ENCODE results near the gene IFIT1B. TPM values are rescaled to one million over a fixed set of nuclear protein-coding genes. Genes with fewer than 3 reads are reported as not detected.
A peak's percentile ranks its signal among the peaks of the same experiment; 100 is the strongest.

IFIT1B gene
- total and polyA plus RNA-seq, 10 of the 15 experiments (the other 5 are each of a cell fraction or from before 2014, with no cell fraction given) = 0.04 TPM; not detected in 9

GRCh38 chr10:89332123-89332633 is 45.7 kb upstream of the IFIT1B start (continued):
- TF ChIP-seq MLLT1 (IDR thresholded peaks at IDR 0.05) (peak; percentile 40; the same call in 1 of the 2 replicates), RELA (IDR thresholded peaks at IDR 0.05; ENCODE audit: borderline replicate concordance, partially characterized antibody) (no peak), IRF4 (IDR thresholded peaks at IDR 0.05; ENCODE audit: low read depth, low read length) (peak; percentile 59), CEBPB (IDR thresholded peaks at IDR 0.05; ENCODE audit: borderline replicate concordance in 1 of 2, low read depth in 2 of 2, low read length in 2 of 2) (no peak), JUNB (IDR thresholded peaks at IDR 0.05) (0 out of 2 replicates have a peak, but pooled peaks have one; percentile 15), NR2F1 (conservative IDR thresholded peaks at IDR 0.05) (peak; percentile 99), BHLHE40 (IDR thresholded peaks at IDR 0.05; ENCODE audit: borderline replicate concordance in 1 of 2, low read depth in 2 of 2, low read length in 1 of 2) (peak; percentile 79 to 89), ATF7 (IDR thresholded peaks at IDR 0.05; ENCODE audit: low read depth) (peak; percentile 69), NFIC (IDR thresholded peaks at IDR 0.05; ENCODE audit: low read depth, low read length) (peak; percentile 65; the same call in 1 of the 2 replicates), TBL1XR1 (IDR thresholded peaks at IDR 0.05; ENCODE audit: low read depth, low read length) (0 out of 2 replicates have a peak, but pooled peaks have one; percentile 54), DPF2 (IDR thresholded peaks at IDR 0.05) (peak; percentile 61; the same call in 1 of the 2 replicates), MEF2B (IDR thresholded peaks at IDR 0.05; ENCODE audit: partially characterized antibody, poor library complexity, severe bottlenecking) (peak; percentile 54), SP1 (IDR thresholded peaks at IDR 0.05; ENCODE audit: low read depth, low read length) (no peak), SKIL (IDR thresholded peaks at IDR 0.05; ENCODE audit: low read depth, poor library complexity, severe bottlenecking) (peak; percentile 92), HCFC1 (IDR thresholded peaks at IDR 0.05; ENCODE audit: low read length) (no peak), GATAD2B (conservative IDR thresholded peaks at IDR 0.05; ENCODE audit: low read depth) (peak; percentile 83), EP300 (IDR thresholded peaks at IDR 0.05; ENCODE audit: borderline replicate concordance in 1 of 2, control insufficient read depth in 1 of 2, low read depth in 2 of 2, low read length in 2 of 2) (peak; percentile 49 to 56; a peak in 2 of 4 replicates), CUX1 (IDR thresholded peaks at IDR 0.05; ENCODE audit: insufficient replicate concordance, low read depth, low read length) (peak; percentile 18), NR2C1 (IDR thresholded peaks at IDR 0.05) (peak; percentile 92), ZNF217 (IDR thresholded peaks at IDR 0.05) (peak; percentile 72), ZNF384 (IDR thresholded peaks at IDR 0.05; ENCODE audit: borderline replicate concordance, low read depth, low read length) (0 out of 2 replicates have a peak, but pooled peaks have one; percentile 39), SPI1 (IDR thresholded peaks at IDR 0.05; ENCODE audit: borderline replicate concordance, insufficient read depth, low read depth, low read length) (peak; percentile 59; the same call in 1 of the 2 replicates)
